ENCODE data around the gene KHSRP.

DNA sequence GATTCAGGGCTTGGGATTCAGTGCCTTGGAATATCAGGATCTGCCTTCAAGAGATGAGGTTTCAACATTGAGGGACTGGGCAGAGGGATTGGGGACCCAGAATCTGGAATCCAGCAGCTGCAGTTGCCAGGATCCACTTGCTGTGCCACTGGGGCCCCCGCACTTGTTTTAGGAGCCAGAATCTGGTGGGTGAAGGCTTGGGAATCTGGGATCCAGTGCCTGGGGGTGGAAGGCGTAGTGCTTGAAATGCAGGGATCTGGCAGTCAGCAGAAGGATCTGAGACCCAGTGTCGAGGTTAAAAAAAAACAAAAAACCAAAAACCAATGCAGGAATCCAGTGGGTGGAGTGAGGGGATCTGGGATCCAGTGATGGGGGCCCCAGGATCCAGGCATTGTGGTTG is 16.3 kb upstream of the KHSRP start:
- TF ChIP-seq SP1 (IDR thresholded peaks at IDR 0.05) (no peak), HDGF (IDR thresholded peaks at IDR 0.05; ENCODE audit: borderline replicate concordance) (no peak), FOXA1 (IDR thresholded peaks at IDR 0.05) (no peak), ARNT (IDR thresholded peaks at IDR 0.05) (no peak), TARDBP (IDR thresholded peaks at IDR 0.05) (no peak)
